K562 (cell line): ENCODE results near the gene EMID1. TPM values are rescaled to one million over a fixed set of nuclear protein-coding genes. Genes with fewer than 3 reads are reported as not detected.

Experiments used
- ATAC-seq: fragments of 200-7000 bp; cut with Tn5 transposase; 3 replicates; pipeline ENCODE4 v1.9.1; 2020; ENCODE audit warnings: moderate library complexity
- BruUV-seq: library from RNA; stranded (reverse); fragments of 400-500 nt; replicated peaks from 2 replicates; lab custom pipeline; 2021; lab: Mats Ljungman, UMichigan
- CTCF ChIA-PET: fragments of 300-600 bp; formaldehyde crosslinking; extraction: SDS; loops from one replicate; lab custom pipeline; 2021; ENCODE audit warnings: low intra/inter-chr PET ratio; lab: Yijun Ruan, JAX
- POLR2A ChIA-PET: fragments of 300-600, 350-650 bp; sonication (Branson Sonifier 250); formaldehyde crosslinking; extraction: SDS; loops from one replicate; lab custom pipeline; 2021; ENCODE audit warnings: antibody characterized with exemption, inconsistent platforms; lab: Yijun Ruan, JAX
- DNase-seq, 4 experiments: peaks; one replicate each; pipeline versions ENCODE4 v3.0.0 to v3.0.0-alpha.2; 2011 to 2018; ENCODE audit warnings: low spot score in 3 of 4, mixed read lengths in 3 of 4; ENCODE audit errors: extremely low read depth in 1 of 4
- FAIRE-seq: peaks from 2 replicates; lab custom pipeline; 2011; peaks lifted over from hg19 to GRCh38; lab: Jason Lieb, UNC
- H2AFZ ChIP-seq: 2 replicates; pipeline ENCODE4 v1.6.0; 2011; ENCODE audit warnings: low read depth, low read length, control low read depth, inconsistent platforms
- H3K27ac ChIP-seq: fragments of 200-600 bp; 3 replicates; pipeline ENCODE4 v1.8.0; 2011; ENCODE audit warnings: low read depth, mild to moderate bottlenecking, control low read depth, inconsistent platforms, low read length, moderate library complexity, mixed read lengths; ENCODE audit errors: extremely low read depth
- H3K27me3 ChIP-seq, 2 experiments: fragments of 300-600 bp in 1 of 2; 2 replicates in 1 of 2; 3 replicates in 1 of 2; pipeline versions ENCODE4 v1.6.0 to v1.8.0; 2011; ENCODE audit warnings: inconsistent platforms in 2 of 2, low read length in 2 of 2, mild to moderate bottlenecking in 1 of 2, mixed read lengths in 1 of 2, moderate library complexity in 1 of 2; ENCODE audit not compliant: control insufficient read depth in 2 of 2, insufficient read depth in 2 of 2
- H3K36me3 ChIP-seq: fragments of 300-600 bp; 3 replicates; pipeline ENCODE4 v1.8.0; 2011; ENCODE audit warnings: mild to moderate bottlenecking, low read length, inconsistent platforms; ENCODE audit not compliant: control insufficient read depth, insufficient read depth
- H3K4me1 ChIP-seq, 2 experiments: fragments of 200-600 bp in 1 of 2; replicated peaks in 1 of 2; 2 replicates in 1 of 2; 3 replicates in 1 of 2; pipeline versions ENCODE4 v1.5.1 to v1.8.0; 2011; ENCODE audit warnings: inconsistent platforms in 2 of 2, low read length in 2 of 2, mild to moderate bottlenecking in 1 of 2, mixed read lengths in 1 of 2, moderate library complexity in 1 of 2; ENCODE audit not compliant: control insufficient read depth in 2 of 2, insufficient read depth in 2 of 2
- H3K4me2 ChIP-seq: 2 replicates; pipeline ENCODE4 v1.6.1; 2011; ENCODE audit warnings: low read length, control low read depth, inconsistent platforms, mixed read lengths; ENCODE audit not compliant: insufficient read depth
- H3K4me3 ChIP-seq: fragments of 200-600 bp; sonication (generic), shearing (Covaris generic); 2 replicates; pipeline ENCODE4 v1.5.1; 2016; ENCODE audit warnings: control low read depth, inconsistent platforms
- H3K79me2 ChIP-seq: fragments of 200-600 bp; 3 replicates; pipeline ENCODE4 v1.8.0; 2011; ENCODE audit warnings: low read length, inconsistent platforms; ENCODE audit not compliant: control insufficient read depth, insufficient read depth
- H3K9ac ChIP-seq, 2 experiments: 2 replicates each; pipeline versions ENCODE4 v1.6.0 to v1.6.1; 2011; ENCODE audit warnings: low read depth in 2 of 2, low read length in 2 of 2, control low read depth in 1 of 2, inconsistent platforms in 1 of 2, mild to moderate bottlenecking in 1 of 2, mixed read lengths in 1 of 2; ENCODE audit not compliant: insufficient read depth in 1 of 2
- H3K9me1 ChIP-seq: one replicate; pipeline ENCODE4 v1.6.0; 2011; ENCODE audit warnings: inconsistent platforms, mild to moderate bottlenecking, low read length, moderate library complexity; ENCODE audit not compliant: control insufficient read depth, insufficient read depth
- H3K9me3 ChIP-seq: replicated peaks from 2 replicates; pipeline ENCODE4 v1.5.1; 2011; ENCODE audit warnings: low read depth, low read length, inconsistent platforms; ENCODE audit not compliant: control insufficient read depth, insufficient read depth
- H4K20me1 ChIP-seq: replicated peaks from 2 replicates; pipeline ENCODE4 v1.6.1; 2011; ENCODE audit warnings: low read length, inconsistent platforms, mixed read lengths; ENCODE audit not compliant: control insufficient read depth, insufficient read depth
- ZNF79 ChIP-seq: fragments of 250-450 bp; sonication (Bioruptor Pico); IDR thresholded peaks from 2 replicates; pipeline ENCODE4 v1.4.0; 2020; ENCODE audit warnings: low read depth, mild to moderate bottlenecking, moderate library complexity
- WGBS: fragments of 100-300 bp; shearing (Covaris generic); methylation state at CpG from one replicate; pipeline ENCODE4 v1.1.6; 2016; ENCODE audit warnings: low coverage, mixed read lengths; ENCODE audit not compliant: insufficient coverage; ENCODE audit errors: missing lambda C conversion rate; 5-methylcytosine and 5-hydroxymethylcytosine counted together
- in situ Hi-C: fragments of 300-500 bp; cut with MboI; formaldehyde crosslinking; loops from 4 replicates; pipeline ENCODE4 v1.15.0; 2018; ENCODE audit warnings: inconsistent platforms, mixed read lengths
- intact Hi-C: fragments of 100-400 bp; cut with micrococcal nuclease; formaldehyde crosslinking; loops from 2 replicates; pipeline ENCODE4 v1.14.2; 2022
- polyA plus RNA-seq, 8 experiments: library from polyadenylated mRNA; depleted of rRNA in 4 of 8; stranded (reverse) in 5 of 8; unstranded in 3 of 8; fragments of >200 nt; fragmentation: Nextera tagmentation in 2 of 8; fragmentation: Illumina TruSeq in 1 of 8; extraction: Ambion mirVana in 2 of 8; extraction: Trizol in 1 of 8; gene quantifications; 2 replicates each; pipeline versions ENCODE4 v1.2.1 to v1.2.3, GENCODE V29; 2011 to 2014; ENCODE audit warnings: inconsistent platforms in 1 of 8, missing spikeins in 1 of 8
- total RNA-seq, 7 experiments: library from RNA; depleted of rRNA in 6 of 7; stranded (reverse); fragments of >200 nt in 6 of 7; fragmentation: Illumina TruSeq in 2 of 7; extraction: Trizol in 2 of 7; gene quantifications; 2 replicates each; pipeline versions ENCODE4 v1.2.1 to v1.2.3, GENCODE V29; 2011 to 2021; ENCODE audit warnings: low replicate concordance in 1 of 7
- TF ChIP-seq, protein P1 (sequence below), 2 experiments: fragments of 450-650 bp; formaldehyde crosslinking in 1 of 2; IDR thresholded peaks; 2 replicates each; pipeline versions ENCODE4 v1.4.0 to v1.6.1; 2014 to 2020; ENCODE audit warnings: mild to moderate bottlenecking in 2 of 2, borderline replicate concordance in 1 of 2, low read depth in 1 of 2

Gene EMID1
- total and polyA plus RNA-seq, 9 of the 15 experiments (the other 6 are each of a cell fraction or from before 2014, with no cell fraction given), result 0.15 to 7.2 (median 2.7) TPM

DNA sequence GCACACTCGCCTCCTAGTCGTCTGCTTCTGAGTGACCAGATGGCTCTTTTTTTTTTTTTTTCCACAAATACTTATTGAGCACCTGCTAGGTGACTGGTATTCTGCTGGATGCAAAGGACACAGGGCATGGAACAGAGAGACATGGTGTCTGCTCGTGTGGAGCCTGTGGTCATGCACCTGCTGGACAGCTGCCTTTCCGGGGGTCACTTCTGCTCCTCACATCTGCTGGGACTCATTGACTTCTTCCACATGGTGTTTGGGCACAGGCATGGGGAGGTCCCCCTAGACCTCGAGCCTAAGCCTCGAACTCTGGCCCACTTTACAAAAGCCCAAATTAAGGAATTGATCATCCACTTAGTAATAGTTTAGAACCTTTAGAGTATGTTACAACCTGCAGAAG is 39.5 kb upstream of the EMID1 start:
- H3K9me3 ChIP-seq, result no peaks in the 10 kb centered on the region
- FAIRE-seq (no peak), DNase-seq (no peak), ATAC-seq (no peak)
- no peak overlapping the region for H3K4me3 ChIP-seq
- no peaks in the 10 kb centered on the region for H3K79me2 ChIP-seq
- no peak overlapping the region for H3K27ac ChIP-seq
- no peaks in the 10 kb centered on the region for H3K4me1 ChIP-seq
- 62% methylated on average over 5 of the region's 6 CpGs for WGBS
- no peak overlapping the region for H3K9ac ChIP-seq
- H3K27me3 ChIP-seq, result no peaks in the 10 kb centered on the region
- no peak overlapping the region for H2AFZ ChIP-seq
- H3K4me2 ChIP-seq, result no peak overlapping the region
- ChIA-PET CTCF (no interaction called here), POLR2A (interaction anchor here (0.7 to 0.9 kb wide), 2 partner anchors 79 to 196 kb away, joined by 3 read pairs; no protein-coding TSS in a partner anchor)
- no peaks in the 10 kb centered on the region for H3K9me1 ChIP-seq
- no peaks in the 10 kb centered on the region for H4K20me1 ChIP-seq
- in situ Hi-C loops (no loop called here), intact Hi-C loops (no loop called here)
- TF ChIP-seq, protein P1, sequence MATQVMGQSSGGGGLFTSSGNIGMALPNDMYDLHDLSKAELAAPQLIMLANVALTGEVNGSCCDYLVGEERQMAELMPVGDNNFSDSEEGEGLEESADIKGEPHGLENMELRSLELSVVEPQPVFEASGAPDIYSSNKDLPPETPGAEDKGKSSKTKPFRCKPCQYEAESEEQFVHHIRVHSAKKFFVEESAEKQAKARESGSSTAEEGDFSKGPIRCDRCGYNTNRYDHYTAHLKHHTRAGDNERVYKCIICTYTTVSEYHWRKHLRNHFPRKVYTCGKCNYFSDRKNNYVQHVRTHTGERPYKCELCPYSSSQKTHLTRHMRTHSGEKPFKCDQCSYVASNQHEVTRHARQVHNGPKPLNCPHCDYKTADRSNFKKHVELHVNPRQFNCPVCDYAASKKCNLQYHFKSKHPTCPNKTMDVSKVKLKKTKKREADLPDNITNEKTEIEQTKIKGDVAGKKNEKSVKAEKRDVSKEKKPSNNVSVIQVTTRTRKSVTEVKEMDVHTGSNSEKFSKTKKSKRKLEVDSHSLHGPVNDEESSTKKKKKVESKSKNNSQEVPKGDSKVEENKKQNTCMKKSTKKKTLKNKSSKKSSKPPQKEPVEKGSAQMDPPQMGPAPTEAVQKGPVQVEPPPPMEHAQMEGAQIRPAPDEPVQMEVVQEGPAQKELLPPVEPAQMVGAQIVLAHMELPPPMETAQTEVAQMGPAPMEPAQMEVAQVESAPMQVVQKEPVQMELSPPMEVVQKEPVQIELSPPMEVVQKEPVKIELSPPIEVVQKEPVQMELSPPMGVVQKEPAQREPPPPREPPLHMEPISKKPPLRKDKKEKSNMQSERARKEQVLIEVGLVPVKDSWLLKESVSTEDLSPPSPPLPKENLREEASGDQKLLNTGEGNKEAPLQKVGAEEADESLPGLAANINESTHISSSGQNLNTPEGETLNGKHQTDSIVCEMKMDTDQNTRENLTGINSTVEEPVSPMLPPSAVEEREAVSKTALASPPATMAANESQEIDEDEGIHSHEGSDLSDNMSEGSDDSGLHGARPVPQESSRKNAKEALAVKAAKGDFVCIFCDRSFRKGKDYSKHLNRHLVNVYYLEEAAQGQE (IDR thresholded peaks at IDR 0.05; ENCODE audit: borderline replicate concordance), result peak; percentile 20; the same call in 1 of the 2 replicates
- TF ChIP-seq, protein P1 (CRISPR knock-in tag; IDR thresholded peaks at IDR 0.05; ENCODE audit: low read depth), result no peak
- no peak for TF ChIP-seq ZNF79 (CRISPR knock-in tag)
- no TSS peak for BruUV-seq
- no peaks in the 10 kb centered on the region for H3K36me3 ChIP-seq
